Adrenal gland (tissue), 12 donors: ENCODE measurements around the gene GRXCR1. TPM values are rescaled to one million over a fixed set of nuclear protein-coding genes. Genes with fewer than 3 reads are reported as not detected.

Experiments used
- DNase-seq, 7 donors: peaks; one replicate each; pipeline ENCODE4 v3.0.0-alpha.2; 2019 to 2020
- H3K27ac ChIP-seq, 5 donors: fragments of 200-600 bp; sonication (generic) in 4 of 5; 1 replicate in 3 of 5; 2 replicates in 2 of 5; pipeline versions ENCODE4 v1.5.1 to v1.8.0; 2016 to 2020; ENCODE audit warnings: mild to moderate bottlenecking in 1 of 5
- H3K27me3 ChIP-seq: fragments of 200-600 bp; 2 replicates; pipeline ENCODE4 v1.8.0; 2021
- H3K36me3 ChIP-seq, 2 donors: fragments of 200-600 bp; replicated peaks in 1 of 2; 1 replicate in 1 of 2; 2 replicates in 1 of 2; pipeline versions ENCODE4 v1.5.1 to v1.8.0; 2018 to 2022
- H3K4me1 ChIP-seq, 2 donors: fragments of 200-600 bp; replicated peaks in 1 of 2; 1 replicate in 1 of 2; 2 replicates in 1 of 2; pipeline versions ENCODE4 v1.5.1 to v1.8.0; 2018 to 2021
- H3K4me3 ChIP-seq, 4 donors: fragments of 200-600 bp; sonication (generic) in 3 of 4; one replicate each; pipeline ENCODE4 v1.5.1; 2016 to 2018
- H3K9me3 ChIP-seq, 3 donors: fragments of 200-600 bp; sonication (generic) in 1 of 3; replicated peaks in 1 of 3; 1 replicate in 2 of 3; 2 replicates in 1 of 3; pipeline versions ENCODE4 v1.5.1 to v1.8.0; 2016 to 2021
- POLR2A ChIP-seq, 2 donors: fragments of 450-650 bp; IDR thresholded peaks; one replicate each; pipeline ENCODE4 v1.6.1; 2017; ENCODE audit warnings: antibody characterized with exemption in 2 of 2, mild to moderate bottlenecking in 2 of 2, moderate library complexity in 1 of 2
- WGBS, 4 donors: extraction: QIAGEN DNeasy Blood & Tissue Kit in 2 of 4; methylation state at CpG; one replicate each; pipeline versions ENCODE4 v1.1.5 to v1.1.7; 2013 to 2017; 5-methylcytosine and 5-hydroxymethylcytosine counted together
- intact Hi-C, 2 donors: fragments of 100-400 bp; cut with DNase I; formaldehyde crosslinking; loops; one replicate each; pipeline versions ENCODE4 v1.14.1 to v1.15.0; 2022 to 2023
- polyA plus RNA-seq, 3 donors: library from polyadenylated mRNA; stranded (reverse); fragments of 200-250 nt in 2 of 3; fragments of 350-450 nt in 1 of 3; fragmentation: Illumina TruSeq in 1 of 3; extraction: RNeasy Lipid Tissue Mini Kit (QIAGEN cat#74804) in 1 of 3; gene quantifications; one replicate each; pipeline ENCODE4 v1.2.3, GENCODE V29; 2013 to 2014
- total RNA-seq, 9 donors: library from RNA; depleted of rRNA in 4 of 9; stranded (reverse); fragments of >200 nt in 4 of 9; fragments of 120-200 nt in 1 of 9; fragmentation: NEBNext Ultra II Directional in 1 of 9; extraction: Animal tissue kit (Norgen Biotek cat#: 25700) in 1 of 9; gene quantifications; one replicate each; pipeline versions ENCODE4 v1.1.0 to v1.2.4, GENCODE V29; 2013 to 2023
- TF ChIP-seq, protein P1 (sequence below), 6 experiments: fragments of 450-650 bp in 4 of 6; fragments of 200-600 bp in 2 of 6; sonication (generic) in 1 of 6; IDR thresholded peaks; 1 replicate in 5 of 6; 2 replicates in 1 of 6; pipeline versions ENCODE4 v1.5.1 to v1.8.0; 2016 to 2021; ENCODE audit warnings: antibody characterized with exemption in 6 of 6, mild to moderate bottlenecking in 2 of 6, moderate library complexity in 1 of 6
- donor health status: healthy with polysubstance abuse.
- donor health status: Bipolar disorder and iron deficiency.
- donor health status: DM: yes; HTN: yes; CAD: no.
- donor health status: DM: no; HTN: no; CAD: no.
- donor health status: DM: no; HTN: no; CAD: no.
- donor health status: DM: yes; HTN: yes; CAD: no.

The GRXCR1 gene
- total and polyA plus RNA-seq, 12 donors, result not detected

DNA sequence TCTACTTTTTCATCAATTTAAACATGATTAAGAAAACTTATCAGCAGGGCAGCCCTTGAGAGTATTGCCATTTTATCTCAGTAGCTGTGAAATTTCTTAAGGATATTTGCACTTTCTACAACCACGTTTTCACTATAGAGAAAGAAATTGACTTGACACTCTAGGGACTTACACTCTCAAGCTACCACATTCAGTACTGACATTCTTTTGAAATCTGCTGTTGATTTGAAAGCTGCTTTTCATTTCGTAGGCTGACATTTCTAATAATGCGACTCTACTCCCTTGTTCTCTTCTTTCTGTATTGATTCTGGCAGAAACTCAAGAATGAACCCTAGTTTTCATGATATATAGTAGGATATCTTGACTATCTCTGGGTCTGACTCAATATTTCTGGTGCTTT, 13.7 kb upstream of the GRXCR1 start:
- H3K4me1 ChIP-seq, result no peaks in the 10 kb centered on the region
- no peak for TF ChIP-seq POLR2A (IDR thresholded peaks at IDR 0.05)
- TF ChIP-seq, protein P1, sequence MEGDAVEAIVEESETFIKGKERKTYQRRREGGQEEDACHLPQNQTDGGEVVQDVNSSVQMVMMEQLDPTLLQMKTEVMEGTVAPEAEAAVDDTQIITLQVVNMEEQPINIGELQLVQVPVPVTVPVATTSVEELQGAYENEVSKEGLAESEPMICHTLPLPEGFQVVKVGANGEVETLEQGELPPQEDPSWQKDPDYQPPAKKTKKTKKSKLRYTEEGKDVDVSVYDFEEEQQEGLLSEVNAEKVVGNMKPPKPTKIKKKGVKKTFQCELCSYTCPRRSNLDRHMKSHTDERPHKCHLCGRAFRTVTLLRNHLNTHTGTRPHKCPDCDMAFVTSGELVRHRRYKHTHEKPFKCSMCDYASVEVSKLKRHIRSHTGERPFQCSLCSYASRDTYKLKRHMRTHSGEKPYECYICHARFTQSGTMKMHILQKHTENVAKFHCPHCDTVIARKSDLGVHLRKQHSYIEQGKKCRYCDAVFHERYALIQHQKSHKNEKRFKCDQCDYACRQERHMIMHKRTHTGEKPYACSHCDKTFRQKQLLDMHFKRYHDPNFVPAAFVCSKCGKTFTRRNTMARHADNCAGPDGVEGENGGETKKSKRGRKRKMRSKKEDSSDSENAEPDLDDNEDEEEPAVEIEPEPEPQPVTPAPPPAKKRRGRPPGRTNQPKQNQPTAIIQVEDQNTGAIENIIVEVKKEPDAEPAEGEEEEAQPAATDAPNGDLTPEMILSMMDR (IDR thresholded peaks at IDR 0.05), result no peak
- intact Hi-C loops, result no loop called here
- H3K36me3 ChIP-seq, result no peaks in the 10 kb centered on the region
- no peak overlapping the region for H3K4me3 ChIP-seq
- H3K9me3 ChIP-seq, result no peaks in the 10 kb centered on the region
- H3K27ac ChIP-seq, result no peak overlapping the region
- DNase-seq, result no peak
- WGBS, 4 donors, result 47 to 54% (median 50%) methylated on average over 3 of the region's 3 CpGs
- H3K27me3 ChIP-seq, result no peaks in the 10 kb centered on the region

DNA sequence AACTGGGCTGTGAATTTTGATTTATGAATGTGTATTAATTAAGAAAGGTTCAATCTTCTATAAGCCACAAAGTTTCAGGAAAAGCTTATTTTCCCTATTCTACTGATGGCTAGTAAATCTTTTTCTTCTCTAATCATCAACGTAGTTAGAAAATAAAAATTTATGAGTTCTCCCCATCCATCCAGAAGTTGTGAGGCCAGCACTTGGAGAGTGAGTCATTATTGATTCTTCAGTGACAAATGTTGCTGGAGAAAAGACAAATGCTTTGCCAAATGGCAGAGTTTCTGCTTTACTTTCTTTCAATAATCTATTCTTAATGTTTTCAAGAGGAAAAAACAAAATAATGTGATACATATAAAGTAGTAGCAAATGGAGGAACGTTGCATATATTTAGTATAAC, 11.3 kb upstream of the GRXCR1 start:
- Histone ChIP-seq H3K36me3 (no peaks in the 10 kb centered on the region), H3K9me3 (no peaks in the 10 kb centered on the region), H3K27ac (no peak overlapping the region), H3K4me3 (no peak overlapping the region), H3K4me1 (no peaks in the 10 kb centered on the region), H3K27me3 (no peaks in the 10 kb centered on the region)
- 18 to 40% (median 32%) methylated on average over 2 of the region's 2 CpGs for WGBS, 4 donors
- TF ChIP-seq, protein P1 (IDR thresholded peaks at IDR 0.05), result no peak
- no peak for TF ChIP-seq POLR2A (IDR thresholded peaks at IDR 0.05)
- no peak for DNase-seq
- intact Hi-C loops, result no loop called here

DNA sequence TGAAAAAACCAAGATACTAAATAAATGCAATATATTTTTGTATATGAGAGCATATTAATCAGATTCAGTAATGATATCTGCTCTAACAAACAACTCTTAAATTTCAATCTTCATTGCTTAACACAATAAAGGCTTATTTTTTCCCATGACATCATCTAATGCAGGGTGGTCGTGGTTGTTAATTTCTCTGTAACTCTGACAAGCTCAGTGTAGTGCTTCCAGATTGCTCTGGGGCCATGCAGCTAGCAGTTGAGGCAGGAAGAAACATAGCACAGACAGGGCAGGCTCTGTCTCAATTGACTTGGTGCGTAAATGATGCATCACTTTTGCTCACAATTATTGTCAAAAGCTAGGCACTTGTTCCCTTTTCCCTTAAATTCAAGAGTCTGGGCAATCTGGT, 869 bp upstream of the GRXCR1 start:
- intact Hi-C loops, result no loop called here
- 49 to 65% (median 54%) methylated on average over 2 of the region's 2 CpGs for WGBS, 4 donors

DNA sequence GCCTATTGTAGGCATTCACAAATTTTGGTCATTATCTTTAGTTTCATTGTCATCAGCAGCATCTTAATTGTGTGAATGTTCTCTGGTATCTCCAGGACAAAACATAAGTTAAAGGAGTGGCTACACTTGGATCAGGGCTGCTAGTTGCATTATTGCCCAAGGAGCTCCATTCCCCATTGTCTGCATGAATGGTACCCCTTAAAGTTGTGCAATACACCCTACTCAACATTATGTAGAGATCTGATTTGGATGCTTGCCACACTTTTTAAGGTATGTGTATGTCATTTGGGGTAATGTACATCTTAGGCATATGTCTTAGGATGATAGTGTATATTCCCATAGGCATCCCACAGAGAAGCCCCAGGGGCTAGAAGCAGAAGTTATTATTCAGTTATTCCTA, 2.9 kb downstream of the GRXCR1 start:
- Histone ChIP-seq H3K27ac (no peak overlapping the region), H3K4me3 (no peak overlapping the region), H3K9me3 (no peaks in the 10 kb centered on the region), H3K4me1 (no peaks in the 10 kb centered on the region), H3K36me3 (no peaks in the 10 kb centered on the region), H3K27me3 (no peaks in the 10 kb centered on the region)
- DNase-seq, result no peak
- intact Hi-C loops, result no loop called here
- no peak for TF ChIP-seq POLR2A (IDR thresholded peaks at IDR 0.05)
- TF ChIP-seq, protein P1 (IDR thresholded peaks at IDR 0.05), result no peak

More for the DNA sequence above, 869 bp upstream of the GRXCR1 start:
- Histone ChIP-seq H3K9me3 (no peaks in the 10 kb centered on the region), H3K36me3 (no peaks in the 10 kb centered on the region), H3K27me3 (no peaks in the 10 kb centered on the region), H3K4me3 (no peak overlapping the region), H3K27ac (no peak overlapping the region), H3K4me1 (no peaks in the 10 kb centered on the region)
- no peak for DNase-seq
- TF ChIP-seq, protein P1 (IDR thresholded peaks at IDR 0.05), result no peak
- TF ChIP-seq POLR2A (IDR thresholded peaks at IDR 0.05), result no peak
